Renal pelvis (tissue), 4 donors: ENCODE measurements around the gene PGP. TPM values are rescaled to one million over a fixed set of nuclear protein-coding genes. Genes with fewer than 3 reads are reported as not detected.
"Not testable (repeated sequence)": the region's sequence is repeated elsewhere in the genome, so short reads cannot be mapped to it uniquely, and the experiment has no call there.

Experiments used
- DNase-seq: peaks from one replicate; pipeline ENCODE4 v3.0.0-alpha.2; 2013
- polyA plus RNA-seq, 3 donors: library from polyadenylated mRNA; unstranded; fragments of 120-200 nt; gene quantifications; one replicate each; pipeline ENCODE4 v1.2.1, GENCODE V29; 2013; ENCODE audit not compliant: insufficient read length in 3 of 3

PGP gene
- polyA plus RNA-seq, 3 donors: 15.1 to 18.8 (median 17.8) TPM

DNA sequence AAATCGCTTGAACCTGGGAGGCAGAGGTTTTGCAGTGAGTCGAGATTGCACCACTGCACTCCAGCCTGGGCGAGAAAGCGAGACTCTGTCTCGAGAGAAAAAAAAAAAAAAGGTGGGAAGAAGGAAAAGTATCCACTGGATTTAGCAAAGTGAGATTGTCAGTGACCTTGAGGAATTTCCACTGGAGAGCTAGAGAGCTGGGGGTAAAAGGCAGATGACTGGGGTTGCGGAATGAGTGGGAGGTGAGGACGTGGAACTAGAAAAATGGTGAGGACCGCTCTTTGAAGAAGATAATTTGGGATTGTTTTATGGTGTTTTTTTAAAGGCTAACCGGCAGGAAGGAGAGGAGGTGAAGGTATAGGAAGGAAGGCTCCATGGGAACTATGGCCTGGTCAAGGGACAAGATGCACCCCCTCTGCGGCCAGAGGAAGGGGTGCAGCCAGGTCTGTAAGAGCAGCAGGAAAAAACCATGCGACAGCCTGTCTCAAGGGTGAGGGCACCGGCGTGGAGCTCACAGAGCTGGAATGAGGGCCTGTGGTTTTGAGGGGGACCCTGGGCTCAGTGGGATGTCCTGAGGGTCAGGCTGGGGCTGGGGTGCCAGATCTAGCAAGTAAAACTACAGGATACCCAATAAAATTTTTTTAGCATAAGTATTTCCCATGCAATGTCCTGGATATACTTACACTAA, 10.1 kb downstream of the PGP start:
- no peak for DNase-seq

DNA sequence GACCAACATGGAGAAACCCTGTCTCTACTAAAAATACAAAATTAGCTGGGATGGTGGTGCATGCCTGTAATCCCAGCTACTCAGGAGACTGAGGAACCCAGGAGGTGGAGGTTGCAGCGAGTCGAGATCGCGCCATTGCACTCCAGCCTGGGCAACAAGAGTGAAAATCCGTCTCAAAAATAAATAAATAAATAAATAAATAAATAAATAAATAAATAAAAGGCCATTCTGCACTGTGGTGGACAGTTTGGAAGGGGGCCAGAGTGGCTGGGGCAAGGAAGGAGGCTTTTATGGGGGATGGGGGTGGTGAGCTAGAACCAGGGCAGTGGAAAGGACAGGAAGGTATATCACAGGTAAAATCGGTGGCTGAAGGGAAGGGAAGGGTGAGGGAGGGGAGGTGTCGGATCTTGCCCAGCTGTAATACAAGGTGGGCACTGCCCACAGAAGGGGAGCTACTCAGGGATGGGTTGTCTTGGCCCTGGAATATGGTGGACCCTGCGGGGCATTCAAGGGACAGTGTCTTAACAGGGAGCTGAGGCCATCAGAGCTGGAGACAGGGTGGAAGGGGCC, 11.4 kb downstream of the PGP start:
- DNase-seq: not testable (repeated sequence)

GRCh38 chr16:2200313-2200712, 14.3 kb downstream of the PGP start:
- DNase-seq: no peak

DNA sequence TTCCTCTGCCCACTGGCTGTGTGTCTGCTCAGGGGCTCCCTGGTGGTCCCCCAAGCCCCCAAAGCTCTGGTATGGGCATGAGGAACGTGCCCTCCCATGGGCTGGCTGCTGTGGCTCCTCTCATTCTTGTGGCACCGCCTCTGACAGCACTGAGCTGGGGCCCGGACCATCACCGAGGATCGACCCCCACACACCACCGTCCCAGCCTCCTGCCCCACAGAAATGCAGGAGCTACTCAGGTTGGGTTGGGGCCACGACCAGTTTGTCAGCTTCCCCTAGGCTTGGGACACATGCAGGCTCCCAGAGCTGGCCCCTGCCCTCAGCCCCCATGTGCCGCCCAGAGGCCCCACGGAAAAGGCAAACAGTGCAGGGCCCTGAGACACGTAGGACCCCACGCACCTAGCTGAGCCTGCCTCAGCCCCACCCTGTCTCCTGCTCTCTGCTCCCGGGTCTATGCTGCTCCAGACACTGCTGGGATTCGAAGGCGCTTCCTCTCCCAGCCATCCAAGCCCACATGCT, 15.0 kb downstream of the PGP start:
- DNase-seq: no peak

DNA sequence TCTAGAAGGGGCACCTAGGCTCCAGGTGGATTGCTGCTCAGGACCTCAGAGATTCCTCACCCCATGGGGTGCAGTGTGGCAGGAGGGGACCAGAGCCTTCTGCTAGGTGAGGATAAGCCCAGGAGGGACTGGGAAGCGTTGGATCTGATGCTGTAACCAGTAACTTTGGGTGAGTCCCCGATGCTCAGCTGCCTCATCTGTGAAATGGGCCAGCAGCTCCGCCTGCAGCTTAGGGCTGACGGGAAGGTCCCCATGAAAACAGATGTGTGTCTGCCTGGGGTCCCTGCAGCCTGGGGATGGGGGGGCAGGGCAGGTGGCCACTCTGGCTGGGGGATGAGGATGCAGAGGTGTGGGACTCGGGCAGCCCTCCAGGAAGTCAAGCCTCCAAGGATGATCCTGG, 15.5 kb downstream of the PGP start:
- DNase-seq: no peak

DNA sequence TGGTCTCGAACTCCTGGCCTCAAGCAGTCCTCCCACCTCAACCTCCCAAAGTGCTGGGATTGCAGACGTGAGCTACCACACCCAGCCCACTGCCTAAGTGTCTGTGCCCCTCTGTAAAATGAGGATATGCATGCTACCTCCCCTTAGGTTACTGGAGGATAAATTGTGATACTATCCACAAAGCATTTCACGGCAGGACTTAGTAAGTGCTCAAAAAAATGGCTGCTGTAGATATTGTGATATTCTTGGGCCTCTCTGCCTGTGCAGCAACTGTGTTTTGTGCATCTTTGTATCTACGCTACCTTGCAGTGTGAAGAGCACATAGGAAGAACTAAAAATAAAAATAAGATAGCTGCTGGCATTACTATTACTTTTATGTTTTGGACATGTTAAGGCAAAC, 16.4 kb downstream of the PGP start:
- DNase-seq: no peak

GRCh38 chr16:2197765-2198164, 16.9 kb downstream of the PGP start:
- no peak for DNase-seq

GRCh38 chr16:2196981-2197511, 17.6 kb downstream of the PGP start:
- DNase-seq: no peak

DNA sequence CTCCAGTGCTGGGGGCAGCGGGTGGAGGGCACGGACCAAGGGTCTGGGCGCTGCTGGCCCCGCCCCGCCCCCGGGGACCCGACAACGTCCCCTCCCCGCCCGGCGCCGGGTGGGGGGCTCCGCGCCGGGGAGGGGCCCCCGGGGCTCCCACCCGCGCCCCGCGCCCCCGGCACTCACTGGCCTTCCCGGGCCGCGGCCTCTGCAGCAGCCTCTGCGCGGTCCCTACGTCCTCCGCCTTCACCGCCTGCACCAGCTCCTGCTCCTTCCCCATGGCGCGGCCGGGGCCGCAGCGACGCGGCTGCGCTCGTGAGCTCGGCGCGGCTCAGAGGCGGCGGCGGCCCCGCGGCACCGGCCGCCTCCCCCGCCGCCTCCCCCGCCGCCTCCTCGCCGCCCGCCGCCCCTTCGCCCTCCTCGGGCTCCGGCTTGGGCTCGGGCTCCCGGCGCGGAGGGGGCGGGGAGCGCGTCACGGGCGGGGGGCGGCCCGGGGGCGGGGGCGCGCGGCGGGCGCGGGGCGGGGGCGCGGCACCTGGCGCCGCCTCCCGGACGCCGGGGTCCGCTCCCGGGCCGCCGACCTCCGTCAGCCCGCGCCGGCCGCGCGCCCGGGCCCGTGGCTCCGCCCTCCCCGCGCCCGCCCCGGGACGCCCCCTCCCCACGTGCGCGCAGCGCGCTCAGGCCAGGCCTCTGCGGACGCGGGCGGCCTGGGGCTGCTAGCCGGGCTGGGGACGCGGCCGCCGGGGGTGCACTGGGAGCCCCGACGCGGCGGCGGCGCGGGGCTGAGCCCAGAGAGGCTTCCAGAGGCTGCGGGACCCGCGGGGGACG, 18.3 kb downstream of the PGP start, which contains the start of gene CASKIN1:
TSS of gene CASKIN1 (minus strand) at position 444 of the 819 bp plus-strand sequence. CDS start at position 271, 173 bp downstream.
- no peak for DNase-seq

- no peak for DNase-seq
Measured at GRCh38 chr16:2195322-2196161, 19.1 kb downstream of the PGP start.

- no peak for DNase-seq
Measured at GRCh38 chr16:2194852-2195321, 19.8 kb downstream of the PGP start.

GRCh38 chr16:2194166-2194834, 20.3 kb downstream of the PGP start:
- no peak for DNase-seq

- DNase-seq: no peak
Measured at GRCh38 chr16:2191446-2191706, 23.3 kb downstream of the PGP start.

DNA sequence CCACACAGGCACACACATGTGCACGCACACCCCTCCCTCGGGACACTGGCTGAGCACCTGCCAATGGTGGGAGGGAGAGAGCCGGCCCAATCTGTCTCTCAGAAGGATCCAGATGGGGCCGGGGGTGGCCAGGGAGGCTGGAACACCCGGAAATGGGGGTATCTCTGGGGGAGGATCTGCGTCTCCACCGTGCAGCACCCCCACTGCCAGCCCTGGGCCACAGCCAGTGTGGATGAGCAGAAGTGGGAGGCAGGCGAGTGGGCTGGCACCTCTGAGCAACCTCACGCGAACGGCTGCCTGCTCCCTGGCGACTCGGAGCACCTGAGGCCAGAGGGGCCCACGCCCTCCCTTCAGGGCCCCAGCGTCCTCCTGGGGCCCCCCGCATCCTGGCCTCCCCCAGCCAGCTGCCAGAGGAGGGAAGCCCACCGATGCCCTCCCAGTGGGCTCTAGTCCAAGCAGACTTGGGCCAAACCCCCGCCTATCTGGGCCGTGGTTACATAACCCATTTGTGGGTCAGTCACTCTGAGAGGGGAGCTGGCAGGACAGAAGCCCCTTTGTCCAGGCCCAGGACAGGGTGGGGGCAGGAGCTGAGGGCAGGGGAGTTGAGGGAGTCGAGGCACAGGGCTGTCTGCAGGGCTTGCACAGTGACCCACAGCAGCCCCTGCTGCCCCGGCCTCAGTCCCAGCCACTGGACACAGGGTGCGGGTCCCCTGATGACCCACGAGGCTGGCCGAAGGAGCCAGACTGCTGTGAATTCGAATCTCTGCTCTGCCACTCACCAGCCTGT, 23.8 kb downstream of the PGP start:
- DNase-seq: no peak

DNA sequence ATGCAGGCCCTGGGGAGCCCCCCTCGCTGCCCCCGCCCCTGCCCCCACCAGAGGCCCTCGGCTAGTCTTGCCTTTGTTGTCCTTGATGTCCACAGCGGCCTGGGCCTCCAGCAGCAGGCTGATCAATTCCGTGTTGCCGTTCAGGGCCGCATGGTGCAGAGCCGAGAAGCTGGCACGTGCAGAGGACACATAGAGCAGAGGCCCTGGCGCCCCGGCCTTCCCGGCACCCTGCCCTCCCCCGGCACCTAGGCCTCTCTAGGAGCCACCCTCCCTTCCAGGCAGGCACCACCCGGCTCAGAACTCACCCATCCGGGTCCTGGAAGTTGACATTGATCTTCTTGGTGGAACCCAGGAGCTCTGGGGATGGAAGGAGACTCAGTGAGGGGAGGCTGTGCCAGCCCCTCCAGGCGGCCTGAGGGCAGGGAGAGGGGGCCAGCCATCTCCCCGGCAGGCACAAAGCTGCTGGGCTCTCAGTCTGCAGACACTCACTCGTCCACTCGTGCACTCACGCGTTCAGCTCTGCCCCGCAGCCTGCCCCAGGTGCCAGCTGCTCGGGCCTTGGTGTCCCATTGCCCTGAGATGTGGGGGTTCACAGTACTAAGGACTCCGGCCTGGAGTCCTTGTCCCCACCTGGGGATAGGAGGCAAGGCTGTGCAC, 24.5 kb downstream of the PGP start:
- no peak for DNase-seq

GRCh38 chr16:2189252-2189893, 25.3 kb downstream of the PGP start:
- DNase-seq: no peak

- DNase-seq: no peak
Measured at GRCh38 chr16:2188395-2188794, 26.2 kb downstream of the PGP start.

- DNase-seq: no peak
Measured at GRCh38 chr16:2187212-2187611, 27.4 kb downstream of the PGP start.

DNA sequence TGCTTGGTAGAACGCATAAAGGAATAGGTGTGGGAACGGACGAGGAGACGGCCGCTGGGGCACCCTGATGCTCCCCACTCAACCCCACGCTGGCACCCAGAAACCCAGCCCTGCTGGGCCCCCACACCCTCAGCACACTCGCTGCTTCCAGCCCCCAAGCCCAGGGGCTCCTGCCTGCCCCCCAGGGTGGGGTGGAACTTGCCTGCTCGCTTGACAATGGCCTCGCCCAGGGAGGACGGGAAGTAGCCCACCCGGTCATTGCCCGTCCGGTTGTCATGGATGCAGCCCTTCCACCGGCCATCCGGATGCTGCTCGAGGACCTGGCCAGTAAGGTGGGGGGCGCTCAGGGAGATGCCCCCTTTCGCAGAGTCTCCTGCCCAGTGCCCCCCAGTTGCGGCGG, 28.1 kb downstream of the PGP start:
- no peak for DNase-seq
